HG03196 (cell line): ENCODE data around the gene SLC4A1.

Source experiments
- ATAC-seq: cut with Tn5 transposase; IDR thresholded peaks from one replicate; pipeline ENCODE4 v1.9.1; 2021; ENCODE audit not compliant: unreplicated experiment

SLC4A1 gene

GRCh38 chr17:44221084-44221861 is 46.7 kb downstream of the SLC4A1 start:
- ATAC-seq = no peak

- ATAC-seq = no peak
Observed at GRCh38 chr17:44220213-44221083, 47.5 kb downstream of the SLC4A1 start.

- ATAC-seq = peak; percentile 9
Observed at GRCh38 chr17:44219616-44220212, 48.2 kb downstream of the SLC4A1 start, which contains the start of gene UBTF. Gene UBTF (minus strand): TSS chr17:44219675. CDS start chr17:44218229, 1,446 bp downstream.

- ATAC-seq = peak; percentile 32
Observed at GRCh38 chr17:44219108-44219615, 48.8 kb downstream of the SLC4A1 start.

- peak; percentile 31 for ATAC-seq
Observed at GRCh38 chr17:44218344-44219107, 49.4 kb downstream of the SLC4A1 start.

- ATAC-seq = peak; percentile 0
Observed at GRCh38 chr17:44217738-44218343, 50.1 kb downstream of the SLC4A1 start.

GRCh38 chr17:44216694-44217093 is 51.2 kb downstream of the SLC4A1 start:
- no peak for ATAC-seq

GRCh38 chr17:44216173-44216572 is 51.8 kb downstream of the SLC4A1 start:
- no peak for ATAC-seq

- ATAC-seq = no peak
Observed at GRCh38 chr17:44214896-44215295, 53.0 kb downstream of the SLC4A1 start.

GRCh38 chr17:44214230-44214494 is 53.8 kb downstream of the SLC4A1 start:
- ATAC-seq = no peak

- no peak for ATAC-seq
Observed at GRCh38 chr17:44213403-44214229, 54.3 kb downstream of the SLC4A1 start.

GRCh38 chr17:44212507-44213402 is 55.2 kb downstream of the SLC4A1 start:
- no peak for ATAC-seq

- no peak for ATAC-seq
Observed at GRCh38 chr17:44211281-44212265, 56.4 kb downstream of the SLC4A1 start.

- ATAC-seq = peak; percentile 52
Observed at GRCh38 chr17:44210342-44211192, 57.4 kb downstream of the SLC4A1 start.

GRCh38 chr17:44209786-44210341 is 58.1 kb downstream of the SLC4A1 start:
- no peak for ATAC-seq

- no peak for ATAC-seq
Observed at GRCh38 chr17:44207743-44208142, 60.2 kb downstream of the SLC4A1 start.
